Measurements from ENCODE around the gene FBP1.

Gene FBP1

GRCh38 chr9:94680020-94680419 lies 40.7 kb upstream of the FBP1 start:
- no peak for ATAC-seq (ENCODE audit: low read depth)
- no peak for DNase-seq (ENCODE audit: low spot score)
- no peak for TF ChIP-seq CTCF (IDR thresholded peaks at IDR 0.05; ENCODE audit: poor library complexity, severe bottlenecking)
- Histone ChIP-seq H3K36me3 (ENCODE audit: low read depth) (no peaks in the 10 kb centered on the region), H3K4me1 (ENCODE audit: insufficient read depth, poor library complexity, severe bottlenecking) (peaks cover 2% of the 10 kb centered on the region), H3K27me3 (ENCODE audit: insufficient read depth, poor library complexity, severe bottlenecking) (no peaks in the 10 kb centered on the region), H3K4me3 (ENCODE audit: severe bottlenecking) (no peak overlapping the region), H3K9me3 (ENCODE audit: severe bottlenecking) (no peaks in the 10 kb centered on the region), H3K27ac (ENCODE audit: poor library complexity, severe bottlenecking) (no peak overlapping the region)

GRCh38 chr9:94679587-94679986 lies 40.3 kb upstream of the FBP1 start:
- no peak for DNase-seq (ENCODE audit: low spot score)

GRCh38 chr9:94677929-94678328 lies 38.6 kb upstream of the FBP1 start:
- H3K4me1 ChIP-seq (ENCODE audit: insufficient read depth, poor library complexity, severe bottlenecking), result peaks cover 13% of the 10 kb centered on the region
- no peak overlapping the region for H3K27ac ChIP-seq (ENCODE audit: poor library complexity, severe bottlenecking)
- H3K9me3 ChIP-seq (ENCODE audit: severe bottlenecking), result no peaks in the 10 kb centered on the region
- no peaks in the 10 kb centered on the region for H3K36me3 ChIP-seq (ENCODE audit: low read depth)
- H3K27me3 ChIP-seq (ENCODE audit: insufficient read depth, poor library complexity, severe bottlenecking), result no peaks in the 10 kb centered on the region
- no peak for DNase-seq (ENCODE audit: low spot score)
- TF ChIP-seq CTCF (IDR thresholded peaks at IDR 0.05; ENCODE audit: poor library complexity, severe bottlenecking), result no peak
- no peak for ATAC-seq (ENCODE audit: low read depth)
- H3K4me3 ChIP-seq (ENCODE audit: severe bottlenecking), result no peak overlapping the region

More at GRCh38 chr9:94679587-94679986, 40.3 kb upstream of the FBP1 start:
- Histone ChIP-seq H3K4me1 (ENCODE audit: insufficient read depth, poor library complexity, severe bottlenecking) (peaks cover 5% of the 10 kb centered on the region), H3K9me3 (ENCODE audit: severe bottlenecking) (no peaks in the 10 kb centered on the region), H3K27me3 (ENCODE audit: insufficient read depth, poor library complexity, severe bottlenecking) (no peaks in the 10 kb centered on the region), H3K36me3 (ENCODE audit: low read depth) (no peaks in the 10 kb centered on the region), H3K27ac (ENCODE audit: poor library complexity, severe bottlenecking) (no peak overlapping the region), H3K4me3 (ENCODE audit: severe bottlenecking) (no peak overlapping the region)
- ATAC-seq (ENCODE audit: low read depth), result no peak
- TF ChIP-seq CTCF (IDR thresholded peaks at IDR 0.05; ENCODE audit: poor library complexity, severe bottlenecking), result no peak

GRCh38 chr9:94676446-94677131 lies 37.3 kb upstream of the FBP1 start:
- no peaks in the 10 kb centered on the region for H3K9me3 ChIP-seq (ENCODE audit: severe bottlenecking)

More at GRCh38 chr9:94676446-94677131, 37.3 kb upstream of the FBP1 start:
- Histone ChIP-seq H3K27me3 (ENCODE audit: insufficient read depth, poor library complexity, severe bottlenecking) (no peaks in the 10 kb centered on the region), H3K4me3 (ENCODE audit: severe bottlenecking) (no peak overlapping the region), H3K27ac (ENCODE audit: poor library complexity, severe bottlenecking) (no peak overlapping the region), H3K36me3 (ENCODE audit: low read depth) (no peaks in the 10 kb centered on the region), H3K4me1 (ENCODE audit: insufficient read depth, poor library complexity, severe bottlenecking) (peaks cover 19% of the 10 kb centered on the region)
- TF ChIP-seq CTCF (IDR thresholded peaks at IDR 0.05; ENCODE audit: poor library complexity, severe bottlenecking), result no peak
- DNase-seq (ENCODE audit: low spot score) (no peak), ATAC-seq (ENCODE audit: low read depth) (no peak)
